HG03196 (cell line): ENCODE measurements around the gene EEF2K.

Experiments
- ATAC-seq: cut with Tn5 transposase; IDR thresholded peaks from one replicate; pipeline ENCODE4 v1.9.1; 2021; ENCODE audit not compliant: unreplicated experiment

Gene EEF2K

DNA sequence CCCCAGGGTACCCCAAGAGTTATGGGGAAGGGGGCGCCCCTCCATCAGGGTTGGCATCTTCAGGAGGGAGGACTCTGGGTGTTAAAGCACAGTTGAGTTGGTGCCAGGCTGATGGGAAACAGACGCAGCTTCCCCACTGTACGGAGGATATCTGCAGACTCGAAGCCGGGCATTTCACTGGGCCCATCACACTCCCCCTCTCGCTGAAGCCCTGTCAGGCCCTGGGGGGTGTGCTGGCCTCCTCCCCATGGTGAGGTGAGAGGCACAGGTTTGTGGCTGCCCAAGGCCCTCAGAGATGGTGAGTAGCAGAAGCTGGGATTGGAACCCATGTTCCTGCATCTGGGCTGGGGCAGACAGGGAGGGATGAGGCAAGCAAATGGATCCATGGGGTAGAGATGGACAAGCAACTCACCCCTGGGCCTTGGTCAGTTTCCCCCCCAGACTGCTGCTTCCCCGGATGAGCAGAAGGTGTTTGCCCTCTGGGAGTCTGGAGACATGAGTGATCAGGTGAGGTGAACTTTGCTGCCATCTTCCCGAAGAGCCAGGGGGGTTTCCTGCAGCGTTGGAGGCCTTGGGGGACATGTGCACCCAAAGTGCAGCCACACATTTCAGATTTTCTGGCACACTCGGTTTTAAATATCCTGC, 122.1 kb downstream of the EEF2K start:
- ATAC-seq = no peak

GRCh38 chr16:22329199-22329695, 123.2 kb downstream of the EEF2K start:
- no peak for ATAC-seq

DNA sequence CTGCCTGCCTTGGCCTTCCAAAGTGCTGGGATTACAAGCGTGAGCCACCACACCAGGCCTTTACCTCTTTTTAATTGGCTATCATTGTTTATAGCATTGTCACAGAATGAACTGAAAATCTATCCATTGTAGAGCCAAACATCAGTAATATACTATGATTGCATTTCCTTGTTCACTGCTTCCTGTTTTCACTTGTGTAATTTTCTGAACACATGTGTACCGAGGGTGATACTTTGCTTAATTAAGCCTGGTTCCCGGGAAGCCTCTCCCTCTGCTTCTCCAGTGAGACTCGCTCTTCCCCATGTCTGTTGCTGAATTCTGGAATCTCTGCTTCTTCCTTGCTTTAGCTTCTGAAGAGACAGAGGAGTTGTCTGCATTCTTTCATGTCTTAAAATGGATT, 124.2 kb downstream of the EEF2K start:
- no peak for ATAC-seq

DNA sequence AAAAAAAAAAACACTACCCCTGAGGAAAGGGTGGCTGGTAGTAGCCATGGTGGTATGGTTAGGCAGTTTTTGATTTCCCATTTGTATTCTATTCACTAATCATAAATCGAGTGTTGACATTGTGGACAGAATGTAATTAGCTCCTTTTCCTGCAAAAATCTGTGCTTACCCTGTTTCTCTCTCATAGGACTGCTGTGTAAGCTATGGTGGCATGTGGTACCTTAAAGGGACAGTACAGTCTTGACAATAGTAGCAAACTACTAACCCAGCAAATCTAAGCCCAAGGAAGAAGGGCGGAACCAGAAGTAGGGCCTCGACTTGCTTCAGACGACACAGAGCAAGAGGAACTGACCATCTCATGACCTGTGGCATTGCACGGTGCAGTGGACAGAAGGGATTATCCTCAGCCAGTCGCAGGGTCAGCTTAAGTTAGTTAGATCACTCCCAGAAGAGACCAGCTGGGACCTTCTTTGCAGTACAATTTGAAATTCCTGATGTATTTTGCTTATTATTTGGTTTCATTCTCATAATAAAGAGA, 127.4 kb downstream of the EEF2K start:
- no peak for ATAC-seq

DNA sequence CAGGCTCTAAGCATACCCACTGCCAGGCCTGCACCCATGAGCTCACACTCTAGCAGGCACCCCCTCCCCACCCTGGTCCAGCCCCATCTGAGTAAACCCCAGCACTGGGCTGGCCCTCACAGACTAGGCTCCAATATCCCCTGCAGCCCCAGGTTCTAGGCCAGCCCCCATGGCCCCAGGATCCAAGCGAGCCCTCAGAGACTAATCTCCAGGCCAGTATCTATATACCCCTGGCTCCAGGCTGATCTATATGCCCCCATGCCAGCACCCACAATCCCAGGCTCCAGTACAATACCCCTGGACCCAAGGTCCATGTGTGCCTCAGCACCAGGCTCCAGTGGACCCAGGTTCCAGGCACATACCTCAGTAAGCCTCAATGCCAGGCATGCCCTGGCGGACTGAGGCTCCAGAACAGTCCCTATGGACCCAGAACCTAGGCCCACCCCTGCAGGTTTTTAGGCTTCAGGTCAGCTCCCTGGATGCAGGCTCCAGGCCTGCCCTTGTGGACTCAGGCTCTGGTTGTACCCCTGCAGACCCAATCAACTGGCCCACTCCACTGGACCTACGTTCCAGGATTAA, 129.7 kb downstream of the EEF2K start:
- ATAC-seq = no peak

GRCh38 chr16:22336581-22336980, 130.5 kb downstream of the EEF2K start:
- ATAC-seq = no peak

DNA sequence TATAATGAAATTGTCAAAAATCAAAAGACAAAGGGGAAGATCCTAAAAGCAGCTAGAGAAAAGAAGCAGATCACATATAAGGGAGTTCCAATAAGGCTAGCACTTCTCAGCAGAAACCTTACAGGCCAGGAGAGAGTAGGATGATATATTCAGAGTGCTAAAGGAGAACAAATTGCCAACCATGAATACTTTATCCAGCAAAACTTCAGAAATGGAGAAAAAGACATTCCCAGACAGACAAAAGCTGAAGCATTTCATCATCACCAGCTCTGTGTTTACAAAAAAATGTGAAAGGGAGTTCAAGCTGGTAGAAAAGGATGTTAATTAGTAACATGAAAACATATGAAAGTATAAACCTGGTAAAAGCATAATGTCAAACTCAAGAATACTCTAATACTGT, 131.0 kb downstream of the EEF2K start:
- no peak for ATAC-seq

DNA sequence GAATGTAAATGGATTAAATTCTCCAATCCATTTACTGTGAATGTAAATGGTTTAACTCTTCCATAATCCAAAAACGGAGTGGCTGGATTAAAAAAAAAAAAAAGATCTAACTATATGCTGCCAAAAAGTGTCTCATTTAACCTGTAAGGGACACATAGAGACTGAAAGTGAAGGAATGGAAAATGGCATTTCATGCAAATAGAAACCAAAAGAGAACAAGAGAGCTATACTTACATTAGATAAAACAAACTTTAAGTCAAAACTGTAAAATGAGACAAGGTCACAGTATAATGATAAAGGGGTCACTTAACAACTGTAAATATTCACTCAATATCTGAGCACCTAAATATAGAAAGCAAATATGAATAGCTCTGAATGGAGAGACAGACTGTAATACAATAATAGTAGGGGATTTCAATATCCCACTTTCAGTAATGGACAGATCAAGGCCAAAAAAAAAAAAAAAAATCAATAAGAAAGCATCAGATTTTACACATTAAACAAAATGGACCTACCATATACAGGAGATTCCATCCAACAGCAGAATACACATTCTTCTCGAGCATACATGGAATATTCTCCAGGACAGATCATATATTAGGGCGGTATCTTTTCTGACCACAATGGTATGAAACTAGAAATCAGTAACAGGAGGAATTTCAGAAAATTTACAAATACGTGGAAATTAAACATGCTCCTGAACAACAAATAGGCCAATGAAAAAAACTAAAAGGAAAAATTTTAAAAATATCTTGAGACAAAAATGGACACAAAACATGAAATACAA, 132.0 kb downstream of the EEF2K start:
- no peak for ATAC-seq
